ENCODE measurements around the gene THADA.

THADA gene

DNA sequence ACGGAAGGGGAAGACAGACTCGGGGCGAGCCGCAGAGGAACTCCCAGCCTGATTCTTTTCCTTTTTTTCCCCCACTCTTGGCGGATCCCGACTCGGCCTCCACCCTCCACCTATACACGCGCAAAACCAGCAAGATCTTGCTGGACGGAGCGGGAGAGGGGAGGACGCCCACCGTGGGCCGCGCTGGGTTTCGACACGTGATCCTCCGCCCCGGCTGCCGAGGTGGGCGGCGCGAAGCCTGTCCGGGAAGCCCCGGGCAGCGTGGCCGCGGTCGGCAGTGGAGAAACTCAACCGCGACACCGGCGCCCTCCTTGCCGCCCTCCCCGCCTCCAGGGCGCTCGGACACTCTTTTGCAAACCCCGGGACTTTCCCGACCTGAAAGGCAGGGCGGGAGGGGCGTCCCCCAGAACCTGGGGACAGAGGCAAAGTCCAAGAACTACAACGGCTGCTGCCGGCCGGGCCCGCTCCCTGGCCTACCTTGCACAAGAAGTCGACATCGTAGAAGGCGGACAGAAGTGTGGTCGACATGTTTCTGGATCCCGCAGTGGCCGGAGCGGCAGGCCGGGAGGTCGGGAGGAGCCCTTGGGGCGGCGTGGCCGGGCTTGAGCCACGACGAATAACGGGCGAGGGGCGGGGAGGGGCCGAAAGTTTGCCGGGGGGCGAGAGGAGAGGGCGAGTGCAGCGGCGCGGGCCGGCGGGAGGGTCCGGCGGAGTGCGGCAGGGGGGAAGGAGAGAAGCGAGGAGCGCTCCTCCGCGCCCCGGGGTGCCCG is 369.9 kb downstream of the THADA start (continued):
- TF ChIP-seq, protein P1, sequence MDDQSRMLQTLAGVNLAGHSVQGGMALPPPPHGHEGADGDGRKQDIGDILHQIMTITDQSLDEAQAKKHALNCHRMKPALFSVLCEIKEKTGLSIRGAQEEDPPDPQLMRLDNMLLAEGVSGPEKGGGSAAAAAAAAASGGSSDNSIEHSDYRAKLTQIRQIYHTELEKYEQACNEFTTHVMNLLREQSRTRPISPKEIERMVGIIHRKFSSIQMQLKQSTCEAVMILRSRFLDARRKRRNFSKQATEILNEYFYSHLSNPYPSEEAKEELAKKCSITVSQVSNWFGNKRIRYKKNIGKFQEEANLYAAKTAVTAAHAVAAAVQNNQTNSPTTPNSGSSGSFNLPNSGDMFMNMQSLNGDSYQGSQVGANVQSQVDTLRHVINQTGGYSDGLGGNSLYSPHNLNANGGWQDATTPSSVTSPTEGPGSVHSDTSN (CRISPR knock-in tag; IDR thresholded peaks at IDR 0.05): no peak
- TF ChIP-seq ZNF341 (tag by site-specific recombination; IDR thresholded peaks at IDR 0.05; ENCODE audit: low read depth): peak; percentile 11; the same call in 1 of the 2 replicates
- peak; percentile 85 for TF ChIP-seq EGR2 (tag by site-specific recombination; IDR thresholded peaks at IDR 0.05; ENCODE audit: low read depth)
- 0 out of 2 replicates have a peak, but pooled peaks have one; percentile 13 for TF ChIP-seq KLF16 (tag by site-specific recombination; IDR thresholded peaks at IDR 0.05)
- TF ChIP-seq SP2 (tag by site-specific recombination; IDR thresholded peaks at IDR 0.05): peak; percentile 61
- no peak for TF ChIP-seq OVOL3 (tag by site-specific recombination; IDR thresholded peaks at IDR 0.05)
- TF ChIP-seq ZNF768 (tag by site-specific recombination; IDR thresholded peaks at IDR 0.05): no peak
- TF ChIP-seq ZNF423 (tag by site-specific recombination; IDR thresholded peaks at IDR 0.05): peak; percentile 88
- TF ChIP-seq, protein P2, sequence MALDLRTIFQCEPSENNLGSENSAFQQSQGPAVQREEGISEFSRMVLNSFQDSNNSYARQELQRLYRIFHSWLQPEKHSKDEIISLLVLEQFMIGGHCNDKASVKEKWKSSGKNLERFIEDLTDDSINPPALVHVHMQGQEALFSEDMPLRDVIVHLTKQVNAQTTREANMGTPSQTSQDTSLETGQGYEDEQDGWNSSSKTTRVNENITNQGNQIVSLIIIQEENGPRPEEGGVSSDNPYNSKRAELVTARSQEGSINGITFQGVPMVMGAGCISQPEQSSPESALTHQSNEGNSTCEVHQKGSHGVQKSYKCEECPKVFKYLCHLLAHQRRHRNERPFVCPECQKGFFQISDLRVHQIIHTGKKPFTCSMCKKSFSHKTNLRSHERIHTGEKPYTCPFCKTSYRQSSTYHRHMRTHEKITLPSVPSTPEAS (tag by site-specific recombination; IDR thresholded peaks at IDR 0.05): no peak
- no peak for TF ChIP-seq ZNF311 (tag by site-specific recombination; IDR thresholded peaks at IDR 0.05; ENCODE audit: borderline replicate concordance)
- TF ChIP-seq ZBTB8A (tag by site-specific recombination; IDR thresholded peaks at IDR 0.05): peak; percentile 71
- TF ChIP-seq, protein P3, sequence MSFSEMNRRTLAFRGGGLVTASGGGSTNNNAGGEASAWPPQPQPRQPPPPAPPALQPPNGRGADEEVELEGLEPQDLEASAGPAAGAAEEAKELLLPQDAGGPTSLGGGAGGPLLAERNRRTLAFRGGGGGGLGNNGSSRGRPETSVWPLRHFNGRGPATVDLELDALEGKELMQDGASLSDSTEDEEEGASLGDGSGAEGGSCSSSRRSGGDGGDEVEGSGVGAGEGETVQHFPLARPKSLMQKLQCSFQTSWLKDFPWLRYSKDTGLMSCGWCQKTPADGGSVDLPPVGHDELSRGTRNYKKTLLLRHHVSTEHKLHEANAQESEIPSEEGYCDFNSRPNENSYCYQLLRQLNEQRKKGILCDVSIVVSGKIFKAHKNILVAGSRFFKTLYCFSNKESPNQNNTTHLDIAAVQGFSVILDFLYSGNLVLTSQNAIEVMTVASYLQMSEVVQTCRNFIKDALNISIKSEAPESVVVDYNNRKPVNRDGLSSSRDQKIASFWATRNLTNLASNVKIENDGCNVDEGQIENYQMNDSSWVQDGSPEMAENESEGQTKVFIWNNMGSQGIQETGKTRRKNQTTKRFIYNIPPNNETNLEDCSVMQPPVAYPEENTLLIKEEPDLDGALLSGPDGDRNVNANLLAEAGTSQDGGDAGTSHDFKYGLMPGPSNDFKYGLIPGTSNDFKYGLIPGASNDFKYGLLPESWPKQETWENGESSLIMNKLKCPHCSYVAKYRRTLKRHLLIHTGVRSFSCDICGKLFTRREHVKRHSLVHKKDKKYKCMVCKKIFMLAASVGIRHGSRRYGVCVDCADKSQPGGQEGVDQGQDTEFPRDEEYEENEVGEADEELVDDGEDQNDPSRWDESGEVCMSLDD (tag by site-specific recombination; IDR thresholded peaks at IDR 0.05): peak; percentile 36; the same call in 1 of the 2 replicates
- TF ChIP-seq, protein P4, sequence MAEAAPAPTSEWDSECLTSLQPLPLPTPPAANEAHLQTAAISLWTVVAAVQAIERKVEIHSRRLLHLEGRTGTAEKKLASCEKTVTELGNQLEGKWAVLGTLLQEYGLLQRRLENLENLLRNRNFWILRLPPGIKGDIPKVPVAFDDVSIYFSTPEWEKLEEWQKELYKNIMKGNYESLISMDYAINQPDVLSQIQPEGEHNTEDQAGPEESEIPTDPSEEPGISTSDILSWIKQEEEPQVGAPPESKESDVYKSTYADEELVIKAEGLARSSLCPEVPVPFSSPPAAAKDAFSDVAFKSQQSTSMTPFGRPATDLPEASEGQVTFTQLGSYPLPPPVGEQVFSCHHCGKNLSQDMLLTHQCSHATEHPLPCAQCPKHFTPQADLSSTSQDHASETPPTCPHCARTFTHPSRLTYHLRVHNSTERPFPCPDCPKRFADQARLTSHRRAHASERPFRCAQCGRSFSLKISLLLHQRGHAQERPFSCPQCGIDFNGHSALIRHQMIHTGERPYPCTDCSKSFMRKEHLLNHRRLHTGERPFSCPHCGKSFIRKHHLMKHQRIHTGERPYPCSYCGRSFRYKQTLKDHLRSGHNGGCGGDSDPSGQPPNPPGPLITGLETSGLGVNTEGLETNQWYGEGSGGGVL (tag by site-specific recombination; IDR thresholded peaks at IDR 0.05): peak; percentile 79
- TF ChIP-seq, protein P5, sequence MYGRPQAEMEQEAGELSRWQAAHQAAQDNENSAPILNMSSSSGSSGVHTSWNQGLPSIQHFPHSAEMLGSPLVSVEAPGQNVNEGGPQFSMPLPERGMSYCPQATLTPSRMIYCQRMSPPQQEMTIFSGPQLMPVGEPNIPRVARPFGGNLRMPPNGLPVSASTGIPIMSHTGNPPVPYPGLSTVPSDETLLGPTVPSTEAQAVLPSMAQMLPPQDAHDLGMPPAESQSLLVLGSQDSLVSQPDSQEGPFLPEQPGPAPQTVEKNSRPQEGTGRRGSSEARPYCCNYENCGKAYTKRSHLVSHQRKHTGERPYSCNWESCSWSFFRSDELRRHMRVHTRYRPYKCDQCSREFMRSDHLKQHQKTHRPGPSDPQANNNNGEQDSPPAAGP (tag by site-specific recombination; IDR thresholded peaks at IDR 0.05): peak; percentile 45; the same call in 1 of the 2 replicates
- TF ChIP-seq, protein P6, sequence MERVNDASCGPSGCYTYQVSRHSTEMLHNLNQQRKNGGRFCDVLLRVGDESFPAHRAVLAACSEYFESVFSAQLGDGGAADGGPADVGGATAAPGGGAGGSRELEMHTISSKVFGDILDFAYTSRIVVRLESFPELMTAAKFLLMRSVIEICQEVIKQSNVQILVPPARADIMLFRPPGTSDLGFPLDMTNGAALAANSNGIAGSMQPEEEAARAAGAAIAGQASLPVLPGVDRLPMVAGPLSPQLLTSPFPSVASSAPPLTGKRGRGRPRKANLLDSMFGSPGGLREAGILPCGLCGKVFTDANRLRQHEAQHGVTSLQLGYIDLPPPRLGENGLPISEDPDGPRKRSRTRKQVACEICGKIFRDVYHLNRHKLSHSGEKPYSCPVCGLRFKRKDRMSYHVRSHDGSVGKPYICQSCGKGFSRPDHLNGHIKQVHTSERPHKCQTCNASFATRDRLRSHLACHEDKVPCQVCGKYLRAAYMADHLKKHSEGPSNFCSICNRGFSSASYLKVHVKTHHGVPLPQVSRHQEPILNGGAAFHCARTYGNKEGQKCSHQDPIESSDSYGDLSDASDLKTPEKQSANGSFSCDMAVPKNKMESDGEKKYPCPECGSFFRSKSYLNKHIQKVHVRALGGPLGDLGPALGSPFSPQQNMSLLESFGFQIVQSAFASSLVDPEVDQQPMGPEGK (tag by site-specific recombination; IDR thresholded peaks at IDR 0.05): peak; percentile 50
- TF ChIP-seq GLIS2 (tag by site-specific recombination; IDR thresholded peaks at IDR 0.05): peak; percentile 76
- no peak for TF ChIP-seq KLF9 (tag by site-specific recombination; IDR thresholded peaks at IDR 0.05; ENCODE audit: low read depth)
- TF ChIP-seq YY1 (tag by site-specific recombination; IDR thresholded peaks at IDR 0.05): no peak
- TF ChIP-seq, protein P7, sequence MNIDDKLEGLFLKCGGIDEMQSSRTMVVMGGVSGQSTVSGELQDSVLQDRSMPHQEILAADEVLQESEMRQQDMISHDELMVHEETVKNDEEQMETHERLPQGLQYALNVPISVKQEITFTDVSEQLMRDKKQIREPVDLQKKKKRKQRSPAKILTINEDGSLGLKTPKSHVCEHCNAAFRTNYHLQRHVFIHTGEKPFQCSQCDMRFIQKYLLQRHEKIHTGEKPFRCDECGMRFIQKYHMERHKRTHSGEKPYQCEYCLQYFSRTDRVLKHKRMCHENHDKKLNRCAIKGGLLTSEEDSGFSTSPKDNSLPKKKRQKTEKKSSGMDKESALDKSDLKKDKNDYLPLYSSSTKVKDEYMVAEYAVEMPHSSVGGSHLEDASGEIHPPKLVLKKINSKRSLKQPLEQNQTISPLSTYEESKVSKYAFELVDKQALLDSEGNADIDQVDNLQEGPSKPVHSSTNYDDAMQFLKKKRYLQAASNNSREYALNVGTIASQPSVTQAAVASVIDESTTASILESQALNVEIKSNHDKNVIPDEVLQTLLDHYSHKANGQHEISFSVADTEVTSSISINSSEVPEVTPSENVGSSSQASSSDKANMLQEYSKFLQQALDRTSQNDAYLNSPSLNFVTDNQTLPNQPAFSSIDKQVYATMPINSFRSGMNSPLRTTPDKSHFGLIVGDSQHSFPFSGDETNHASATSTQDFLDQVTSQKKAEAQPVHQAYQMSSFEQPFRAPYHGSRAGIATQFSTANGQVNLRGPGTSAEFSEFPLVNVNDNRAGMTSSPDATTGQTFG (tag by site-specific recombination; IDR thresholded peaks at IDR 0.05; ENCODE audit: borderline replicate concordance): no peak
- TF ChIP-seq WT1 (tag by site-specific recombination; IDR thresholded peaks at IDR 0.05): no peak
- TF ChIP-seq GLI4 (tag by site-specific recombination; IDR thresholded peaks at IDR 0.05): peak; percentile 58; the same call in 1 of the 2 replicates
- TF ChIP-seq SP7 (tag by site-specific recombination; IDR thresholded peaks at IDR 0.05): 0 out of 2 replicates have a peak, but pooled peaks have one; percentile 29
- TF ChIP-seq BCL11B (tag by site-specific recombination; IDR thresholded peaks at IDR 0.05; ENCODE audit: low read depth): peak; percentile 51; the same call in 1 of the 2 replicates
- TF ChIP-seq ZNF707 (tag by site-specific recombination; IDR thresholded peaks at IDR 0.05): no peak
- TF ChIP-seq KLF1 (tag by site-specific recombination; IDR thresholded peaks at IDR 0.05): peak; percentile 14; the same call in 1 of the 2 replicates

All from HEK293 (cell line).